Spleen (tissue), 7 donors: ENCODE results near the gene PIP5K1A.

Experiments used
- CTCF ChIP-seq, 11 experiments: fragments of 200-600 bp in 7 of 11; fragments of 450-650 bp in 4 of 11; sonication (generic) in 4 of 11; IDR thresholded peaks in 8 of 11; conservative IDR thresholded peaks in 3 of 11; 1 replicate in 7 of 11; 2 replicates in 4 of 11; pipeline versions ENCODE4 v1.4.0 to v1.8.0; 2016 to 2021; ENCODE audit warnings: antibody characterized with exemption in 11 of 11, inconsistent platforms in 4 of 11, mild to moderate bottlenecking in 1 of 11
- POLR2A ChIP-seq, 3 donors: fragments of 450-650 bp; IDR thresholded peaks; one replicate each; pipeline ENCODE4 v1.5.1; 2017; ENCODE audit warnings: antibody characterized with exemption in 3 of 3, mild to moderate bottlenecking in 1 of 3
- POLR2AphosphoS5 ChIP-seq, 3 donors: sonication (generic); formaldehyde crosslinking; IDR thresholded peaks; one replicate each; pipeline ENCODE4 v1.5.1; 2017; ENCODE audit warnings: antibody characterized with exemption in 3 of 3
- donor health status: DM: no; HTN: no; CAD: no; lungs with moderate emphysema.
- donor health status: DM: no; HTN: no; CAD: no.
- donor health status: DM: no; HTN: no; CAD: no.

GRCh38 chr1:151159373-151159772 lies 39.0 kb upstream of the PIP5K1A start:
- TF ChIP-seq CTCF (IDR thresholded peaks at IDR 0.05 in 8 of 11, conservative IDR thresholded peaks at IDR 0.05 in 3 of 11) (no peak), POLR2A (IDR thresholded peaks at IDR 0.05) (no peak), POLR2AphosphoS5 (IDR thresholded peaks at IDR 0.05) (no peak)
